Measurements from ENCODE around the gene CTSS. TPM values are rescaled to one million over a fixed set of nuclear protein-coding genes. Genes with fewer than 3 reads are reported as not detected.

Gene CTSS
- total RNA-seq, 2 experiments from 2014 or later, result 83.1 to 83.5 TPM

GRCh38 chr1:150703427-150703826, 62.2 kb downstream of the CTSS start:
- no peak overlapping the region for H3K27ac ChIP-seq (ENCODE audit: low read depth in 1 of 2, low read length in 2 of 2)
- intact Hi-C loops (cut with DNase I, micrococcal nuclease), result no loop called here
- Mint-ChIP-seq H3K36me3 (ENCODE audit: low read depth) (no peaks in the 10 kb centered on the region), H3K9me3 (no peaks in the 10 kb centered on the region), H3K4me3 (no peak overlapping the region), H3K27ac (no peak overlapping the region), H3K4me1 (ENCODE audit: low read depth) (no peaks in the 10 kb centered on the region), H3K27me3 (peaks cover 4% of the 10 kb centered on the region)
- no peaks in the 10 kb centered on the region for H3K9me3 ChIP-seq (ENCODE audit: control insufficient read depth in 1 of 2, insufficient read depth in 1 of 2, low read length in 2 of 2)
- H3K4me3 ChIP-seq (ENCODE audit: low read length), result no peak overlapping the region
- no peaks in the 10 kb centered on the region for H3K27me3 ChIP-seq (ENCODE audit: control insufficient read depth in 1 of 2, insufficient read depth in 2 of 2, low read length in 2 of 2)
- H3K36me3 ChIP-seq (ENCODE audit: insufficient read depth, low read length), result no peaks in the 10 kb centered on the region
- CTCF ChIA-PET, result no interaction called here
- POLR2A ChIA-PET, result no interaction called here
- ATAC-seq (ENCODE audit: poor library complexity) (no peak), DNase-seq (no peak)
- H3K4me1 ChIP-seq (ENCODE audit: insufficient read depth, low read length), result no peaks in the 10 kb centered on the region
- TF ChIP-seq CTCF (IDR thresholded peaks at IDR 0.05), result no peak

- H3K4me3 Mint-ChIP-seq, result peak within 1 kb of the TSS; percentile 94
- TF ChIP-seq CTCF (IDR thresholded peaks at IDR 0.05), result no peak
- Histone ChIP-seq H3K9me3 (ENCODE audit: control insufficient read depth in 1 of 2, insufficient read depth in 1 of 2, low read length in 2 of 2) (no peaks in the 10 kb centered on the region), H3K4me1 (ENCODE audit: insufficient read depth, low read length) (no peaks in the 10 kb centered on the region), H3K4me3 (ENCODE audit: low read length) (peak within 1 kb of the TSS; percentile 69), H3K36me3 (ENCODE audit: insufficient read depth, low read length) (peaks cover 21% of the 10 kb centered on the region), H3K27ac (ENCODE audit: low read depth in 1 of 2, low read length in 2 of 2) (peak within 1 kb of the TSS; percentile 39 to 62), H3K27me3 (ENCODE audit: control insufficient read depth in 1 of 2, insufficient read depth in 2 of 2, low read length in 2 of 2) (no peaks in the 10 kb centered on the region)
- ChIA-PET POLR2A (interaction anchor here (0.5 to 2.3 kb wide), 30 partner anchors 10 to 557 kb away, joined by 3 to 29 read pairs (median 3); partner anchors contain the start of genes CTSS, ENSA, FALEC and MCL1), CTCF (interaction anchor here (2.5 kb wide), 1 partner anchor 137 kb away, joined by 13 read pairs; no protein-coding TSS in a partner anchor)
- ATAC-seq (ENCODE audit: poor library complexity), result peak; percentile 99
- peaks cover 4% of the 10 kb centered on the region for H3K27me3 Mint-ChIP-seq
- no peaks in the 10 kb centered on the region for H3K9me3 Mint-ChIP-seq
- H3K36me3 Mint-ChIP-seq (ENCODE audit: low read depth), result peaks cover 43% of the 10 kb centered on the region
- peak; percentile 73 to 98 (median 83) for DNase-seq
- intact Hi-C loops (cut with DNase I, micrococcal nuclease), result loop anchor here (1.0 to 10.0 kb wide), 5 partner anchors 68 to 628 kb away; partner anchors contain the start of genes CTSS (in 1 of the 2), ENSA (in 1 of the 2), PI4KB (in 1 of the 2) and SETDB1 (in 1 of the 2)
- H3K4me1 Mint-ChIP-seq (ENCODE audit: low read depth), result peaks cover 40% of the 10 kb centered on the region
- H3K27ac Mint-ChIP-seq, result peak within 1 kb of the TSS; percentile 88
Measured at GRCh38 chr1:150696995-150697927, 68.3 kb downstream of the CTSS start, which contains the start of gene GOLPH3L. TSS of gene GOLPH3L (minus strand) at chr1:150697154. CDS start at chr1:150694838, 2,316 bp downstream.

GRCh38 chr1:150696590-150696989, 69.0 kb downstream of the CTSS start:
- H3K27me3 ChIP-seq (ENCODE audit: control insufficient read depth in 1 of 2, insufficient read depth in 2 of 2, low read length in 2 of 2), result no peaks in the 10 kb centered on the region
- POLR2A ChIA-PET, result interaction anchor here (0.6 to 2.3 kb wide), 25 partner anchors 11 to 493 kb away, joined by 3 to 29 read pairs (median 4); partner anchors contain the start of genes CTSS, ENSA, FALEC and MCL1
- peak overlapping the region; percentile 88 for H3K27ac Mint-ChIP-seq
- peak overlapping the region; percentile 69 for H3K4me3 ChIP-seq (ENCODE audit: low read length)
- H3K9me3 ChIP-seq (ENCODE audit: control insufficient read depth in 1 of 2, insufficient read depth in 1 of 2, low read length in 2 of 2), result no peaks in the 10 kb centered on the region
- no peak for TF ChIP-seq CTCF (IDR thresholded peaks at IDR 0.05)
- CTCF ChIA-PET, result interaction anchor here (0.8 to 2.5 kb wide), 3 partner anchors 12 to 226 kb away, joined by 3 to 13 read pairs (median 4); no protein-coding TSS in a partner anchor
- H3K4me1 ChIP-seq (ENCODE audit: insufficient read depth, low read length), result no peaks in the 10 kb centered on the region
- no peak for DNase-seq
- intact Hi-C loops (cut with DNase I, micrococcal nuclease), result loop anchor here (2.0 to 10.0 kb wide), 3 partner anchors 134 to 628 kb away; partner anchors contain the start of genes PI4KB (in 1 of the 2) and SETDB1 (in 1 of the 2)
- H3K36me3 Mint-ChIP-seq (ENCODE audit: low read depth), result peaks cover 48% of the 10 kb centered on the region
- no peak for ATAC-seq (ENCODE audit: poor library complexity)
- H3K4me1 Mint-ChIP-seq (ENCODE audit: low read depth), result peaks cover 41% of the 10 kb centered on the region
- H3K36me3 ChIP-seq (ENCODE audit: insufficient read depth, low read length), result peaks cover 26% of the 10 kb centered on the region
- peaks cover 4% of the 10 kb centered on the region for H3K27me3 Mint-ChIP-seq
- H3K9me3 Mint-ChIP-seq, result no peaks in the 10 kb centered on the region
- peak overlapping the region; percentile 94 for H3K4me3 Mint-ChIP-seq
- peak overlapping the region in 1 of 2 donors; percentile 62 for H3K27ac ChIP-seq (ENCODE audit: low read depth in 1 of 2, low read length in 2 of 2)
